Liver (tissue), 9 donors: ENCODE data around the gene SNUPN. TPM values are rescaled to one million over a fixed set of nuclear protein-coding genes. Genes with fewer than 3 reads are reported as not detected.

Experiments used
- DNase-seq: peaks from one replicate; pipeline ENCODE4 v3.0.0-alpha.2; 2017; ENCODE audit warnings: low spot score
- H3K27ac ChIP-seq, 2 donors: one replicate each; pipeline ENCODE4 v1.7.0; 2013; ENCODE audit warnings: inconsistent platforms in 2 of 2, low read length in 2 of 2, control low read depth in 1 of 2, low read depth in 1 of 2, mild to moderate bottlenecking in 1 of 2
- H3K27me3 ChIP-seq, 4 donors: one replicate each; pipeline versions ENCODE4 v1.6.1 to v1.7.0; 2013; ENCODE audit warnings: low read length in 3 of 4, inconsistent platforms in 1 of 4, mild to moderate bottlenecking in 1 of 4, moderate library complexity in 1 of 4; ENCODE audit not compliant: control insufficient read depth in 4 of 4, insufficient read depth in 4 of 4
- H3K36me3 ChIP-seq, 4 donors: one replicate each; pipeline versions ENCODE4 v1.6.1 to v1.7.0; 2013; ENCODE audit warnings: low read length in 3 of 4, mild to moderate bottlenecking in 3 of 4, low read depth in 1 of 4, moderate library complexity in 1 of 4; ENCODE audit not compliant: control insufficient read depth in 4 of 4, insufficient read depth in 3 of 4
- H3K4me1 ChIP-seq, 4 donors: one replicate each; pipeline versions ENCODE4 v1.6.1 to v1.7.0; 2013; ENCODE audit warnings: low read length in 3 of 4, mild to moderate bottlenecking in 3 of 4, moderate library complexity in 1 of 4; ENCODE audit not compliant: control insufficient read depth in 4 of 4, insufficient read depth in 4 of 4
- H3K4me3 ChIP-seq, 3 donors: one replicate each; pipeline versions ENCODE4 v1.6.1 to v1.7.0; 2013; ENCODE audit warnings: low read length in 3 of 3, control low read depth in 1 of 3, low read depth in 1 of 3, mild to moderate bottlenecking in 1 of 3
- H3K9ac ChIP-seq, 2 donors: one replicate each; pipeline ENCODE4 v1.7.0; 2013; ENCODE audit warnings: low read length in 2 of 2, mild to moderate bottlenecking in 2 of 2, moderate library complexity in 2 of 2, control low read depth in 1 of 2, low read depth in 1 of 2
- H3K9me3 ChIP-seq, 4 donors: one replicate each; pipeline versions ENCODE4 v1.6.1 to v1.7.0; 2013; ENCODE audit warnings: low read length in 3 of 4; ENCODE audit not compliant: control insufficient read depth in 4 of 4
- ATF3 ChIP-seq: IDR thresholded peaks from 2 replicates; pipeline ENCODE4 v1.6.1; 2016; ENCODE audit warnings: antibody characterized with exemption
- EGR1 ChIP-seq, 2 donors: IDR thresholded peaks; 2 replicates each; pipeline ENCODE4 v1.6.1; 2016 to 2018; ENCODE audit warnings: antibody characterized with exemption in 2 of 2, low read depth in 2 of 2
- FOXA2 ChIP-seq: IDR thresholded peaks from 2 replicates; pipeline ENCODE4 v1.6.1; 2016; ENCODE audit warnings: antibody characterized with exemption
- GABPA ChIP-seq, 2 donors: IDR thresholded peaks in 1 of 2; conservative IDR thresholded peaks in 1 of 2; 2 replicates each; pipeline ENCODE4 v1.6.1; 2016; ENCODE audit warnings: antibody characterized with exemption in 2 of 2, mild to moderate bottlenecking in 1 of 2, moderate library complexity in 1 of 2
- HNF4A ChIP-seq, 2 donors: conservative IDR thresholded peaks; 2 replicates each; pipeline ENCODE4 v1.6.1; 2016; ENCODE audit warnings: antibody characterized with exemption in 2 of 2, mild to moderate bottlenecking in 2 of 2
- HNF4G ChIP-seq: IDR thresholded peaks from 2 replicates; pipeline ENCODE4 v1.6.1; 2016; ENCODE audit warnings: antibody characterized with exemption
- JUND ChIP-seq, 2 donors: IDR thresholded peaks; 2 replicates each; pipeline ENCODE4 v1.6.1; 2016; ENCODE audit warnings: antibody characterized with exemption in 2 of 2
- NR2F2 ChIP-seq: IDR thresholded peaks from 2 replicates; pipeline ENCODE4 v1.6.1; 2016; ENCODE audit warnings: antibody characterized with exemption
- RAD21 ChIP-seq, 2 donors: IDR thresholded peaks; 2 replicates each; pipeline ENCODE4 v1.6.1; 2016; ENCODE audit warnings: antibody characterized with exemption in 2 of 2, mild to moderate bottlenecking in 2 of 2
- REST ChIP-seq: IDR thresholded peaks from 2 replicates; pipeline ENCODE4 v1.6.1; 2016; ENCODE audit warnings: antibody characterized with exemption, mild to moderate bottlenecking
- RXRA ChIP-seq, 2 donors: IDR thresholded peaks; 2 replicates each; pipeline ENCODE4 v1.6.1; 2017 to 2018; ENCODE audit warnings: antibody characterized with exemption in 2 of 2, mild to moderate bottlenecking in 1 of 2
- SP1 ChIP-seq: IDR thresholded peaks from 2 replicates; pipeline ENCODE4 v1.6.1; 2018; ENCODE audit warnings: antibody characterized with exemption, mild to moderate bottlenecking
- TAF1 ChIP-seq: conservative IDR thresholded peaks from 2 replicates; pipeline ENCODE4 v1.6.1; 2016; ENCODE audit warnings: antibody characterized with exemption, mild to moderate bottlenecking
- ZBTB33 ChIP-seq: IDR thresholded peaks from 2 replicates; pipeline ENCODE4 v1.6.1; 2016; ENCODE audit warnings: antibody characterized with exemption
- WGBS: extraction: QIAGEN DNeasy Blood & Tissue Kit; methylation state at CpG from one replicate; pipeline ENCODE4 v1.1.7; 2013; 5-methylcytosine and 5-hydroxymethylcytosine counted together
- polyA plus RNA-seq, 2 donors: library from polyadenylated mRNA; stranded (reverse) in 1 of 2; unstranded in 1 of 2; fragments of 200-250 nt in 1 of 2; fragments of >200 nt in 1 of 2; fragmentation: Nextera tagmentation in 1 of 2; extraction: Ambion mirVana in 1 of 2; gene quantifications; one replicate each; pipeline versions ENCODE4 v1.2.1 to v1.2.3, GENCODE V29; 2013 to 2015
- total RNA-seq, 2 donors: library from RNA; depleted of rRNA; stranded (reverse); fragments of >200 nt; gene quantifications; one replicate each; pipeline ENCODE4 v1.2.3, GENCODE V29; 2014
- TF ChIP-seq, protein P1 (sequence below): IDR thresholded peaks from 2 replicates; pipeline ENCODE4 v1.6.1; 2016; ENCODE audit warnings: antibody characterized with exemption
- donor health status: healthy.
- donor health status: healthy.
- donor health status: healthy.
- donor health status: healthy.
- donor health status: healthy.

Gene SNUPN
- total and polyA plus RNA-seq, 4 donors = 7.8 to 13.2 (median 12.1) TPM

DNA sequence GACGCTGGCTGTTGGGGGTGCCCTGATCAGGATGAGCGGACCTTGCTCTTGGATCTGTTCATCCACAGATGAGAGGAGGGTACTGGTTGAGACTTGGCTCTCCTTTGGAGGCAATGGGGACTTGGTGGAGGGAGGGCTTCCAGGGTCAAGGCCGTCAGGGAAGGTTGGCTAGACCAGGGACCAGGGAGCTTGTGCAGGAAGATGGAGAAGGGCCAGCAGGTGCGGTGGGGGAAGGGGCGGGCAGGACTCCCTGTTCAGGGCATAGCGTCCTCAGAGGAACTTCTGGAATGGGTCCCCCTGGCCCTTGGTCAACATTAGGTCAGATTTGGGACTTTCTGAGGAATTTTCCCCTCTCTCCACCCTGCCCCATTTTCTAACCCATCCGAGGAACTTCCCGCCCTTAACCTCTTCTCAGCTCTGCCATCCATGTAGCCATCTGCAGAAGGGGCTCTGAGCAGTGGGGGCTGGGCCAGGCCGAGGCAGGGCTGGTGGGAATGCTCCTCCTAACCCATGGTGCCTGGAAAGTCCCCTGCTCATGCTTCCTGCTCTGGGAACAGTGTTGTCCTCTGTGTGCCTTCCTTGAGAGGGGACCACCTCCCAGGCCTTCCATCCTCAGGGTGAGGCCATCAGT, 33.7 kb upstream of the SNUPN start:
- H3K9me3 ChIP-seq = no peaks in the 10 kb centered on the region
- H3K36me3 ChIP-seq = peaks cover 0 to 22% (median 10%) of the 10 kb centered on the region in 4 donors
- no peak overlapping the region for H3K27ac ChIP-seq
- no peaks in the 10 kb centered on the region for H3K27me3 ChIP-seq
- no peak for TF ChIP-seq EGR1 (IDR thresholded peaks at IDR 0.05; ENCODE audit: low read depth in 2 of 2)
- peaks cover 8 to 38% (median 23%) of the 10 kb centered on the region in 4 donors for H3K4me1 ChIP-seq
- no peak overlapping the region for H3K4me3 ChIP-seq
- no peak for DNase-seq
- 83% methylated on average over 9 of the region's 9 CpGs for WGBS
- no peak overlapping the region for H3K9ac ChIP-seq

GRCh38 chr15:75656813-75657212, 31.3 kb upstream of the SNUPN start:
- H3K27ac ChIP-seq = no peak overlapping the region
- H3K4me1 ChIP-seq = peaks cover 2 to 42% (median 19%) of the 10 kb centered on the region in 4 donors
- no peaks in the 10 kb centered on the region for H3K9me3 ChIP-seq
- TF ChIP-seq HNF4A (conservative IDR thresholded peaks at IDR 0.05) (no peak), ZBTB33 (no peak), REST (no peak), ATF3 (no peak), SP1 (no peak), TAF1 (no peak), HNF4G (no peak), NR2F2 (no peak), RXRA (IDR thresholded peaks at IDR 0.05) (no peak), GABPA (IDR thresholded peaks at IDR 0.05 in 1 of 2, conservative IDR thresholded peaks at IDR 0.05 in 1 of 2) (no peak), JUND (IDR thresholded peaks at IDR 0.05) (no peak), EGR1 (IDR thresholded peaks at IDR 0.05; ENCODE audit: low read depth in 2 of 2) (no peak), FOXA2 (no peak), RAD21 (IDR thresholded peaks at IDR 0.05) (no peak)
- TF ChIP-seq, protein P1, sequence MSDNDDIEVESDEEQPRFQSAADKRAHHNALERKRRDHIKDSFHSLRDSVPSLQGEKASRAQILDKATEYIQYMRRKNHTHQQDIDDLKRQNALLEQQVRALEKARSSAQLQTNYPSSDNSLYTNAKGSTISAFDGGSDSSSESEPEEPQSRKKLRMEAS = no peak
- WGBS = 97% methylated on average over 22 of the region's 22 CpGs
- no peak overlapping the region for H3K4me3 ChIP-seq
- no peak for DNase-seq
- peaks cover 0 to 22% (median 10%) of the 10 kb centered on the region in 4 donors for H3K36me3 ChIP-seq
- H3K9ac ChIP-seq = no peak overlapping the region
- no peaks in the 10 kb centered on the region for H3K27me3 ChIP-seq
